ENCODE results near the gene PRPF19. TPM values are rescaled to one million over a fixed set of nuclear protein-coding genes. Genes with fewer than 3 reads are reported as not detected.

Gene PRPF19
- total and polyA plus RNA-seq, 2 of the 13 experiments (the other 11 are each of a cell fraction or from before 2014, with no cell fraction given): 27.4 to 91.1 TPM

DNA sequence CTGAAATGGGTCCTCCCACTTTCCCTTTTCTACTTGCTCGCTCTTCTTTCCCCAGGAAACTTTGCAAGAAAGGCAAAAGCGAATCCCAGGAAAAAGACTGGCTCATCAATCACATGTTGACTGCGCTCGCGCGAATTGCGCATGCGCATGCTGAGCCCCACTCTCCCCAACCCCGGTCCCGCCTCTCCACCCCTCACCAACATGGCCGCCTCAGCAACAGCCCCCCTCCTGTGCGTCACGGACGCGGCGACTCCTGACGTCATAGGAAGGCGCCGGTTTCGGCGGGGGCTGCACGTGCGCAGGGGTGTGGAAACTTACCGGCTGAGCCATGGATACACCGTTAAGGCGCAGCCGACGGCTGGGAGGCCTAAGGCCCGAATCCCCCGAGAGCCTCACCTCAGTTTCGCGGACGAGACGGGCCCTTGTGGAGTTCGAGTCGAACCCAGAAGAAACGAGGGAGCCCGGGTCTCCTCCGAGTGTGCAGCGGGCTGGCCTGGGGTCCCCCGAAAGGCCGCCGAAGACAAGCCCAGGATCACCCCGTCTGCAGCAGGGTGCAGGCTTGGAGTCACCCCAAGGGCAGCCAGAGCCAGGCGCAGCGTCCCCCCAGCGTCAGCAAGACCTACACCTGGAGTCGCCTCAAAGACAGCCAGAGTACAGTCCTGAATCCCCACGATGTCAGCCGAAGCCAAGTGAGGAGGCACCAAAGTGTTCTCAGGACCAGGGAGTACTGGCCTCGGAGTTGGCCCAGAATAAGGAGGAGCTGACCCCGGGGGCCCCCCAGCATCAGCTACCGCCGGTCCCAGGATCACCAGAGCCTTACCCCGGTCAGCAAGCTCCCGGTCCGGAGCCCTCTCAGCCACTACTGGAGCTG is 64.4 kb downstream of the PRPF19 start, which contains the start of gene CCDC86 (continued):
- peak; percentile 91 for TF ChIP-seq ZFY (CRISPR knock-in tag; IDR thresholded peaks at IDR 0.05)
- peak; percentile 97 for TF ChIP-seq ARNTL (CRISPR knock-in tag; IDR thresholded peaks at IDR 0.05)
- TF ChIP-seq PTBP1 (IDR thresholded peaks at IDR 0.05; ENCODE audit: low read depth, low read length, poor library complexity, severe bottlenecking): peak; percentile 51
- TF ChIP-seq ZNF329 (CRISPR knock-in tag; IDR thresholded peaks at IDR 0.05; ENCODE audit: low read depth): no peak
- TF ChIP-seq, protein P1, sequence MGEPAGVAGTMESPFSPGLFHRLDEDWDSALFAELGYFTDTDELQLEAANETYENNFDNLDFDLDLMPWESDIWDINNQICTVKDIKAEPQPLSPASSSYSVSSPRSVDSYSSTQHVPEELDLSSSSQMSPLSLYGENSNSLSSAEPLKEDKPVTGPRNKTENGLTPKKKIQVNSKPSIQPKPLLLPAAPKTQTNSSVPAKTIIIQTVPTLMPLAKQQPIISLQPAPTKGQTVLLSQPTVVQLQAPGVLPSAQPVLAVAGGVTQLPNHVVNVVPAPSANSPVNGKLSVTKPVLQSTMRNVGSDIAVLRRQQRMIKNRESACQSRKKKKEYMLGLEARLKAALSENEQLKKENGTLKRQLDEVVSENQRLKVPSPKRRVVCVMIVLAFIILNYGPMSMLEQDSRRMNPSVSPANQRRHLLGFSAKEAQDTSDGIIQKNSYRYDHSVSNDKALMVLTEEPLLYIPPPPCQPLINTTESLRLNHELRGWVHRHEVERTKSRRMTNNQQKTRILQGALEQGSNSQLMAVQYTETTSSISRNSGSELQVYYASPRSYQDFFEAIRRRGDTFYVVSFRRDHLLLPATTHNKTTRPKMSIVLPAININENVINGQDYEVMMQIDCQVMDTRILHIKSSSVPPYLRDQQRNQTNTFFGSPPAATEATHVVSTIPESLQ (CRISPR knock-in tag; conservative IDR thresholded peaks at IDR 0.05): no peak
- peak; percentile 71 for TF ChIP-seq RXRA (CRISPR knock-in tag; IDR thresholded peaks at IDR 0.05)
- peak; percentile 81 for TF ChIP-seq ZFP90 (CRISPR knock-in tag; IDR thresholded peaks at IDR 0.05; ENCODE audit: borderline replicate concordance)
- TF ChIP-seq, protein P2, sequence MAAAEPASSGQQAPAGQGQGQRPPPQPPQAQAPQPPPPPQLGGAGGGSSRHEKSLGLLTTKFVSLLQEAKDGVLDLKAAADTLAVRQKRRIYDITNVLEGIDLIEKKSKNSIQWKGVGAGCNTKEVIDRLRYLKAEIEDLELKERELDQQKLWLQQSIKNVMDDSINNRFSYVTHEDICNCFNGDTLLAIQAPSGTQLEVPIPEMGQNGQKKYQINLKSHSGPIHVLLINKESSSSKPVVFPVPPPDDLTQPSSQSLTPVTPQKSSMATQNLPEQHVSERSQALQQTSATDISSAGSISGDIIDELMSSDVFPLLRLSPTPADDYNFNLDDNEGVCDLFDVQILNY (CRISPR knock-in tag; conservative IDR thresholded peaks at IDR 0.05): no peak
- peak; percentile 71; the same call in 1 of the 2 replicates for TF ChIP-seq ZBTB42 (CRISPR knock-in tag; IDR thresholded peaks at IDR 0.05)
- TF ChIP-seq RBFOX2 (IDR thresholded peaks at IDR 0.05; ENCODE audit: low read depth, low read length): peak; percentile 85
- no peak for TF ChIP-seq KDM1A (CRISPR knock-in tag; IDR thresholded peaks at IDR 0.05)
- 0 out of 2 replicates have a peak, but pooled peaks have one; percentile 68 for TF ChIP-seq ZNF563 (CRISPR knock-in tag; IDR thresholded peaks at IDR 0.05)
- TF ChIP-seq ZFP91 (CRISPR knock-in tag; IDR thresholded peaks at IDR 0.05; ENCODE audit: borderline replicate concordance): peak; percentile 84
- TF ChIP-seq ZBTB20 (CRISPR knock-in tag; IDR thresholded peaks at IDR 0.05; ENCODE audit: borderline replicate concordance, low read depth): peak; percentile 77; the same call in 1 of the 2 replicates
- TF ChIP-seq KAT7 (CRISPR knock-in tag; IDR thresholded peaks at IDR 0.05; ENCODE audit: borderline replicate concordance): peak; percentile 71; the same call in 1 of the 2 replicates
- 0 out of 2 replicates have a peak, but pooled peaks have one; percentile 32 for TF ChIP-seq ZNF138 (CRISPR knock-in tag; IDR thresholded peaks at IDR 0.05; ENCODE audit: low read depth)
- TF ChIP-seq ZMAT3 (CRISPR knock-in tag; conservative IDR thresholded peaks at IDR 0.05): peak; percentile 93
- no peak for TF ChIP-seq RAD51 (IDR thresholded peaks at IDR 0.05; ENCODE audit: borderline replicate concordance)
- TF ChIP-seq, protein P3, sequence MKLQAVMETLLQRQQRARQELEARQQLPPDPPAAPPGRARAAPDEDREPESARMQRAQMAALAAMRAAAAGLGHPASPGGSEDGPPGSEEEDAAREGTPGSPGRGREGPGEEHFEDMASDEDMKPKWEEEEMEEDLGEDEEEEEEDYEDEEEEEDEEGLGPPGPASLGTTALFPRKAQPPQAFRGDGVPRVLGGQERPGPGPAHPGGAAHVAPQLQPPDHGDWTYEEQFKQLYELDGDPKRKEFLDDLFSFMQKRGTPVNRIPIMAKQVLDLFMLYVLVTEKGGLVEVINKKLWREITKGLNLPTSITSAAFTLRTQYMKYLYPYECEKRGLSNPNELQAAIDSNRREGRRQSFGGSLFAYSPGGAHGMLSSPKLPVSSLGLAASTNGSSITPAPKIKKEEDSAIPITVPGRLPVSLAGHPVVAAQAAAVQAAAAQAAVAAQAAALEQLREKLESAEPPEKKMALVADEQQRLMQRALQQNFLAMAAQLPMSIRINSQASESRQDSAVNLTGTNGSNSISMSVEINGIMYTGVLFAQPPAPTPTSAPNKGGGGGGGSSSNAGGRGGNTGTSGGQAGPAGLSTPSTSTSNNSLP (IDR thresholded peaks at IDR 0.05; ENCODE audit: low read depth, low read length): no peak
- 0 out of 2 replicates have a peak, but pooled peaks have one; percentile 45 for TF ChIP-seq DR1 (CRISPR knock-in tag; IDR thresholded peaks at IDR 0.05)
- no peak for TF ChIP-seq MBNL3 (CRISPR knock-in tag; conservative IDR thresholded peaks at IDR 0.05)
- peak; percentile 64 for TF ChIP-seq SP2 (CRISPR knock-in tag; IDR thresholded peaks at IDR 0.05)
- peak; percentile 100 for TF ChIP-seq ATF1 (CRISPR knock-in tag; IDR thresholded peaks at IDR 0.05)
- TF ChIP-seq ZBTB7B (CRISPR knock-in tag; IDR thresholded peaks at IDR 0.05): peak; percentile 83; the same call in 1 of the 2 replicates

Data from HepG2 (cell line).